ENCODE measurements around the gene SAXO1.

- TF ChIP-seq CTCF (IDR thresholded peaks at IDR 0.05; ENCODE audit: poor library complexity, severe bottlenecking): peak; percentile 80
- TF ChIP-seq POLR2AphosphoS5 (IDR thresholded peaks at IDR 0.05): no peak
- TF ChIP-seq TAF1 (IDR thresholded peaks at IDR 0.05; ENCODE audit: low read depth): no peak
- peak; percentile 92 for TF ChIP-seq SMC3 (conservative IDR thresholded peaks at IDR 0.05; ENCODE audit: poor library complexity)
- no peak for TF ChIP-seq MXI1 (conservative IDR thresholded peaks at IDR 0.05; ENCODE audit: poor library complexity, severe bottlenecking)
Measured at GRCh38 chr9:19028835-19029451, 4.1 kb downstream of the SAXO1 start.

All from neural cell (in vitro differentiated cells).